GM12872 (cell line): ENCODE results near the gene GLS.

ENCODE experiments used
- CTCF ChIP-seq: IDR thresholded peaks from 3 replicates; pipeline ENCODE4 v1.5.1; 2011; ENCODE audit warnings: low read depth, mild to moderate bottlenecking, low read length, moderate library complexity; ENCODE audit not compliant: insufficient read depth

The GLS gene

DNA sequence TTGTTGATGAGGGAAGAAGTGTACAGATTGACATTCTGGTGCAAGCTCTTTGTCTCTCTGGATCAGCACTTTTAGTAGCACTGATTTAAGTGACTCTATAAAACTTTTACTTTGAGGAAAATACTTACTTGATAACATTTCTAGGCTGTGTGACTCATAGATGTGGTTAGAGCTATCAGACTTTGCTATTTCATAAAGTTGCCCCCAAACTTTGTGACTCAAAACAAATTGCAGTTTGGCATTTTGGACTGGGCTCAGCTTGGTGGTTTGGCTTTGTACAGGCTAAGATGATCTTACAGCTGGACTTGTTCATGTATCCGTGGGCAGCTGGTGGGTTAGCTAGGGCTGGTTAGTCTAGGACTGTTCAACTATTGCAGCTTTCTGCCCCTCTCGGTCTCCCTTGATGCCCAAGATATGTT is 42.1 kb upstream of the GLS start:
- no peak for TF ChIP-seq CTCF

- no peak for TF ChIP-seq CTCF
Observed at GRCh38 chr2:190840569-190841172, 40.0 kb upstream of the GLS start.

DNA sequence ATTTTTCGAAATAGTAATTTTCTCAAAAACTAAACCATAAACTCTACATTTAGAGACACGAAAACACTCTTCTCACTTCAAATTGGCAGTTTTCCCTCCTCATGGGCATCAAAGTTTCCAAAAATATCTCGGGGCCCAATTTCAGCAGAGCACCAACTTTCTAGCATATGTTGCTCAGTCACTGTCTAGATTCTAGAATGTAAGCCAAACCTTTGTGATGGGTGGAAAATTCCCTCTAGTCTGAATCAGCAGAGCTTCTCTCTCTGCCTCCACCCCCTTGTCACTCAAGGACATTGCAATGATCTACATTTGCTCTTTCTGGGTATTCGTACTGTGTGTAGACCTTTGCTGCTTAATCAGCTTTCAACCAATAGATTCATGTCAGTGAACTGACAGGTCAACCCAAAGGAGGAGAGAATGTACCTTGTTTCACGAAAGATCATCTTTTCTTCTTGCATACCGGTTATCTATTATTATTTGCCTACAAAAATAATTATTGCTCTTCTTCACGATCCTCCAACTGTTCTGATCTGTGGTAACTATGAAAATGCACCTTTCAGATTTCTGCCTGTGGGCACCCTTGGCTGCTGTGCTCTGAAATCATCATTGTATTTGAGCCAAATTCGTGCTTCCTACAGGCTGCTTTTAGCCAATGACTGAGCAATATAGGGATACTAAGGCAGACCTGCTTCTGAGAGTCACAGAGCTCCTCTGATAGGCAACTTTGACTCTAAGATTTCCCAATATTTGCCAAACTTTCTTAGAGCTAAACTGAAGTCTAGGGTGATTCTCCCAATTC is 38.7 kb upstream of the GLS start:
- TF ChIP-seq CTCF = no peak

- TF ChIP-seq CTCF = no peak
Observed at GRCh38 chr2:190842606-190843104, 38.0 kb upstream of the GLS start.

GRCh38 chr2:190843890-190844699 is 36.5 kb upstream of the GLS start:
- no peak for TF ChIP-seq CTCF

GRCh38 chr2:190844700-190845401 is 35.8 kb upstream of the GLS start:
- TF ChIP-seq CTCF = no peak
